Mucosa of descending colon (tissue), 3 donors: ENCODE measurements around the gene APC2. TPM values are rescaled to one million over a fixed set of nuclear protein-coding genes. Genes with fewer than 3 reads are reported as not detected.

Experiments used
- ATAC-seq: fragments of 200-7000 bp; cut with Tn5 transposase; one replicate; pipeline ENCODE4 v1.9.1; 2020; ENCODE audit warnings: mild to moderate bottlenecking, moderate library complexity
- DNase-seq, 3 donors: peaks; one replicate each; pipeline ENCODE4 v3.0.0-alpha.2; 2020
- H3K36me3 ChIP-seq: fragments of 200-600 bp; one replicate; pipeline ENCODE4 v1.8.0; 2021; ENCODE audit warnings: low read depth, mild to moderate bottlenecking
- H3K4me1 ChIP-seq: fragments of 200-600 bp; one replicate; pipeline ENCODE4 v1.8.0; 2021; ENCODE audit warnings: low read depth, mild to moderate bottlenecking
- H3K4me3 ChIP-seq: fragments of 200-600 bp; one replicate; pipeline ENCODE4 v1.8.0; 2021; ENCODE audit warnings: mild to moderate bottlenecking
- H3K9me3 ChIP-seq: fragments of 200-600 bp; one replicate; pipeline ENCODE4 v1.8.0; 2021; ENCODE audit warnings: mild to moderate bottlenecking
- CTCF ChIP-seq: fragments of 200-600 bp; IDR thresholded peaks from one replicate; pipeline ENCODE4 v1.8.0; 2022; ENCODE audit warnings: antibody characterized with exemption, mild to moderate bottlenecking
- intact Hi-C, 2 donors: fragments of 100-400 bp; cut with DNase I in 1 of 2; cut with micrococcal nuclease in 1 of 2; formaldehyde crosslinking; loops; one replicate each; pipeline versions ENCODE4 v1.11.0 to v1.11.1; 2022; cut with DNase I, micrococcal nuclease
- total RNA-seq, 3 donors: library from RNA; stranded (reverse); fragmentation: NEBNext Ultra II Directional in 2 of 3; extraction: Animal tissue kit (Norgen Biotek cat#: 25700) in 2 of 3; gene quantifications; one replicate each; pipeline versions ENCODE4 v1.2.1 to v1.2.4, GENCODE V29; 2021 to 2023
- donor health status: DM: no; HTN: no; CAD: no; lungs with moderate emphysema.
- donor health status: DM: no; HTN: no; CAD: no.
- donor health status: DM: no; HTN: yes; CAD: no.

APC2 gene
- total RNA-seq, 3 donors from 2014 or later = 0.23 to 5.9 (median 0.24) TPM

GRCh38 chr19:1402411-1403070 is 47.4 kb upstream of the APC2 start:
- Histone ChIP-seq H3K36me3 (no peaks in the 10 kb centered on the region), H3K4me3 (no peak overlapping the region), H3K4me1 (peaks cover 15% of the 10 kb centered on the region), H3K9me3 (no peaks in the 10 kb centered on the region)
- intact Hi-C loops = no loop called here
- ATAC-seq (no peak), DNase-seq (no peak)
- no peak for TF ChIP-seq CTCF

- Histone ChIP-seq H3K9me3 (no peaks in the 10 kb centered on the region), H3K4me1 (peaks cover 35% of the 10 kb centered on the region), H3K36me3 (no peaks in the 10 kb centered on the region), H3K4me3 (peak overlapping the region; percentile 96)
- peak; percentile 92 for ATAC-seq
- no peak for TF ChIP-seq CTCF
- intact Hi-C loops = no loop called here
- DNase-seq = peak; percentile 99 to 100 (median 99)
These were observed 43.0 kb upstream of the APC2 start for GRCh38 chr19:1406774-1407527.

GRCh38 chr19:1407528-1408299 is 42.2 kb upstream of the APC2 start, which contains the start of gene DAZAP1:
Gene DAZAP1, plus strand, starts transcription at chr19:1407586. Its CDS starts 188 bp downstream, at chr19:1407774.
- TF ChIP-seq CTCF = no peak
- no peaks in the 10 kb centered on the region for H3K9me3 ChIP-seq
- ATAC-seq = peak; percentile 12
- intact Hi-C loops = no loop called here
- no peaks in the 10 kb centered on the region for H3K36me3 ChIP-seq
- H3K4me3 ChIP-seq = peak within 1 kb of the TSS; percentile 96
- H3K4me1 ChIP-seq = peaks cover 35% of the 10 kb centered on the region
- DNase-seq = peak in 2 of 3 donors; percentile 75 to 82

GRCh38 chr19:1408300-1409203 is 41.4 kb upstream of the APC2 start:
- H3K4me1 ChIP-seq = peaks cover 38% of the 10 kb centered on the region
- intact Hi-C loops = no loop called here
- DNase-seq (peak; percentile 53 to 80 (median 72)), ATAC-seq (peak; percentile 9)
- TF ChIP-seq CTCF = no peak
- H3K4me3 ChIP-seq = peak overlapping the region; percentile 96
- peaks cover 3% of the 10 kb centered on the region for H3K36me3 ChIP-seq
- H3K9me3 ChIP-seq = no peaks in the 10 kb centered on the region
